IPS DF 6.9 (cell line): Measurements from ENCODE around the gene SMYD3.
"Not testable (repeated sequence)": the region's sequence is repeated elsewhere in the genome, so short reads cannot be mapped to it uniquely, and the experiment has no call there.

Experiments
- DNase-seq: peaks from one replicate; pipeline ENCODE4 v3.0.0-alpha.2; 2013; ENCODE audit warnings: low read depth, low spot score
- H3K27ac ChIP-seq: one replicate; pipeline ENCODE4 v1.5.1; 2013; ENCODE audit warnings: low read length, control low read depth
- H3K27me3 ChIP-seq: 2 replicates; pipeline ENCODE4 v1.6.1; 2013; ENCODE audit warnings: mild to moderate bottlenecking, low read length; ENCODE audit not compliant: control insufficient read depth, insufficient read depth
- H3K36me3 ChIP-seq: 2 replicates; pipeline ENCODE4 v1.6.1; 2013; ENCODE audit warnings: low read length; ENCODE audit not compliant: control insufficient read depth, insufficient read depth
- H3K4me1 ChIP-seq: 2 replicates; pipeline ENCODE4 v1.6.1; 2013; ENCODE audit warnings: low read length; ENCODE audit not compliant: control insufficient read depth, insufficient read depth
- H3K4me3 ChIP-seq: 2 replicates; pipeline ENCODE4 v1.5.1; 2013; ENCODE audit warnings: mild to moderate bottlenecking, low read length
- H3K9me3 ChIP-seq: 2 replicates; pipeline ENCODE4 v1.6.1; 2013; ENCODE audit warnings: low read length, inconsistent platforms; ENCODE audit not compliant: control insufficient read depth, insufficient read depth
- WGBS: extraction: QIAGEN DNeasy Blood & Tissue Kit; methylation state at CpG from one replicate; pipeline ENCODE4 v1.1.7; 2013; ENCODE audit warnings: mixed read lengths, missing lambda C conversion rate; ENCODE audit not compliant: insufficient read length, insufficient coverage; 5-methylcytosine and 5-hydroxymethylcytosine counted together

SMYD3 gene

GRCh38 chr1:246333855-246334254 is 173.2 kb downstream of the SMYD3 start:
- Histone ChIP-seq H3K27me3 (no peaks in the 10 kb centered on the region), H3K36me3 (no peaks in the 10 kb centered on the region), H3K4me3 (no peak overlapping the region), H3K27ac (no peak overlapping the region), H3K4me1 (no peaks in the 10 kb centered on the region), H3K9me3 (no peaks in the 10 kb centered on the region)
- no peak for DNase-seq
- WGBS: no CpG with 5 or more reads among the region's 1 CpG

- WGBS: no CpG with 5 or more reads among the region's 1 CpG
- no peaks in the 10 kb centered on the region for H3K9me3 ChIP-seq
- no peak overlapping the region for H3K4me3 ChIP-seq
- no peaks in the 10 kb centered on the region for H3K27me3 ChIP-seq
- H3K4me1 ChIP-seq: no peaks in the 10 kb centered on the region
- no peak for DNase-seq
- no peaks in the 10 kb centered on the region for H3K36me3 ChIP-seq
- no peak overlapping the region for H3K27ac ChIP-seq
Measured at GRCh38 chr1:246332078-246332477, 175.0 kb downstream of the SMYD3 start.

GRCh38 chr1:246329900-246330299 is 177.2 kb downstream of the SMYD3 start:
- H3K27me3 ChIP-seq: no peaks in the 10 kb centered on the region
- no peak for DNase-seq
- WGBS: no CpG with 5 or more reads among the region's 4 CpGs
- H3K9me3 ChIP-seq: no peaks in the 10 kb centered on the region
- H3K4me3 ChIP-seq: no peak overlapping the region
- H3K4me1 ChIP-seq: no peaks in the 10 kb centered on the region
- no peak overlapping the region for H3K27ac ChIP-seq
- no peaks in the 10 kb centered on the region for H3K36me3 ChIP-seq

- H3K27me3 ChIP-seq, DNase-seq, H3K27ac ChIP-seq, H3K4me1 ChIP-seq, H3K36me3 ChIP-seq, H3K9me3 ChIP-seq, H3K4me3 ChIP-seq: not testable (repeated sequence)
- no CpG with 5 or more reads among the region's 1 CpG for WGBS
Measured at GRCh38 chr1:246329292-246329691, 177.8 kb downstream of the SMYD3 start.

GRCh38 chr1:246324711-246325110 is 182.4 kb downstream of the SMYD3 start:
- H3K36me3 ChIP-seq: no peaks in the 10 kb centered on the region
- no peaks in the 10 kb centered on the region for H3K4me1 ChIP-seq
- no peaks in the 10 kb centered on the region for H3K27me3 ChIP-seq
- H3K27ac ChIP-seq: no peak overlapping the region
- WGBS: no CpG with 5 or more reads among the region's 12 CpGs
- H3K4me3 ChIP-seq: peak overlapping the region; percentile 0; the same call in 1 of the 2 replicates
- no peaks in the 10 kb centered on the region for H3K9me3 ChIP-seq
- peak; percentile 11 for DNase-seq

GRCh38 chr1:246324033-246324432 is 183.0 kb downstream of the SMYD3 start:
- DNase-seq, H3K27ac ChIP-seq, H3K36me3 ChIP-seq, H3K4me3 ChIP-seq, H3K9me3 ChIP-seq, H3K4me1 ChIP-seq, H3K27me3 ChIP-seq: not testable (repeated sequence)
- WGBS: no CpG with 5 or more reads among the region's 17 CpGs

- Histone ChIP-seq H3K9me3 (no peaks in the 10 kb centered on the region), H3K36me3 (no peaks in the 10 kb centered on the region), H3K27me3 (no peaks in the 10 kb centered on the region), H3K27ac (no peak overlapping the region), H3K4me3 (no peak overlapping the region), H3K4me1 (no peaks in the 10 kb centered on the region)
- DNase-seq: no peak
- WGBS: no CpG with 5 or more reads among the region's 4 CpGs
Measured at GRCh38 chr1:246320286-246320685, 186.8 kb downstream of the SMYD3 start.

- H3K4me1 ChIP-seq: no peaks in the 10 kb centered on the region
- H3K4me3 ChIP-seq: no peak overlapping the region
- no CpG with 5 or more reads among the region's 5 CpGs for WGBS
- no peaks in the 10 kb centered on the region for H3K27me3 ChIP-seq
- no peaks in the 10 kb centered on the region for H3K36me3 ChIP-seq
- H3K9me3 ChIP-seq: no peaks in the 10 kb centered on the region
- no peak overlapping the region for H3K27ac ChIP-seq
- no peak for DNase-seq
Measured at GRCh38 chr1:246319083-246319714, 187.9 kb downstream of the SMYD3 start.

- no peaks in the 10 kb centered on the region for H3K27me3 ChIP-seq
- no peak overlapping the region for H3K4me3 ChIP-seq
- no peaks in the 10 kb centered on the region for H3K36me3 ChIP-seq
- no CpG with 5 or more reads among the region's 3 CpGs for WGBS
- H3K9me3 ChIP-seq: no peaks in the 10 kb centered on the region
- DNase-seq: no peak
- no peak overlapping the region for H3K27ac ChIP-seq
- no peaks in the 10 kb centered on the region for H3K4me1 ChIP-seq
Measured at GRCh38 chr1:246318622-246319021, 188.5 kb downstream of the SMYD3 start.

- no peak for DNase-seq
- no peak overlapping the region for H3K27ac ChIP-seq
- no peak overlapping the region for H3K4me3 ChIP-seq
- no peaks in the 10 kb centered on the region for H3K36me3 ChIP-seq
- no peaks in the 10 kb centered on the region for H3K9me3 ChIP-seq
- H3K27me3 ChIP-seq: no peaks in the 10 kb centered on the region
- no peaks in the 10 kb centered on the region; the same call in 1 of the 2 replicates for H3K4me1 ChIP-seq
Measured at GRCh38 chr1:246318036-246318359, 189.1 kb downstream of the SMYD3 start.

- DNase-seq: no peak
- no peak overlapping the region for H3K4me3 ChIP-seq
- no peaks in the 10 kb centered on the region for H3K27me3 ChIP-seq
- no peak overlapping the region for H3K27ac ChIP-seq
- no peaks in the 10 kb centered on the region for H3K36me3 ChIP-seq
- no peaks in the 10 kb centered on the region for H3K9me3 ChIP-seq
- no CpG with 5 or more reads among the region's 4 CpGs for WGBS
- no peaks in the 10 kb centered on the region; the same call in 1 of the 2 replicates for H3K4me1 ChIP-seq
Measured at GRCh38 chr1:246317332-246318035, 189.6 kb downstream of the SMYD3 start.
